Large intestine (tissue), 1 donor: ENCODE data around the gene STUB1. TPM values are rescaled to one million over a fixed set of nuclear protein-coding genes. Genes with fewer than 3 reads are reported as not detected.

Experiments used
- polyA plus RNA-seq: library from polyadenylated mRNA; unstranded; fragments of 120-200 nt; gene quantifications from one replicate; pipeline ENCODE4 v1.2.1, GENCODE V29; 2013

Gene STUB1
- polyA plus RNA-seq, 1 donor, result 65.9 TPM

Other genes starting within 250 kb of the STUB1 start
- gene CAPN15, start 152.7 kb upstream of the STUB1 start, polyA plus RNA-seq, result 45.6 TPM
- gene PRR35, start 120.0 kb upstream of the STUB1 start, polyA plus RNA-seq, result not detected
- 2.0 TPM for gene NHLRC4, start 113.4 kb upstream of the STUB1 start, polyA plus RNA-seq
- gene PIGQ, start 110.4 kb upstream of the STUB1 start, polyA plus RNA-seq, result 23.6 TPM
- gene RAB40C, start 90.3 kb upstream of the STUB1 start, polyA plus RNA-seq, result 27.1 TPM
- gene WFIKKN1, start 49.4 kb upstream of the STUB1 start, polyA plus RNA-seq, result 1.6 TPM
- gene METTL26, start 44.1 kb upstream of the STUB1 start, polyA plus RNA-seq, result 59.1 TPM
- 43.3 TPM for gene MCRIP2, start 38.6 kb upstream of the STUB1 start, polyA plus RNA-seq
- 43.9 TPM for gene WDR90, start 31.0 kb upstream of the STUB1 start, polyA plus RNA-seq
- gene RHOT2, start 12.3 kb upstream of the STUB1 start, polyA plus RNA-seq, result 105 TPM
- gene RHBDL1, start 4.7 kb upstream of the STUB1 start, polyA plus RNA-seq, result 2.6 TPM
- gene JMJD8, start 3.9 kb downstream of the STUB1 start, polyA plus RNA-seq, result 38.9 TPM
- gene WDR24, start 10.0 kb downstream of the STUB1 start, polyA plus RNA-seq, result 10.5 TPM
- 3.8 TPM for gene FBXL16, start 25.4 kb downstream of the STUB1 start, polyA plus RNA-seq
- 18.9 TPM for gene METRN, start 34.7 kb downstream of the STUB1 start, polyA plus RNA-seq
- 23.0 TPM for gene ANTKMT, start 40.7 kb downstream of the STUB1 start, polyA plus RNA-seq
- gene CCDC78, start 46.0 kb downstream of the STUB1 start, polyA plus RNA-seq, result 1.9 TPM
- gene HAGHL, start 46.7 kb downstream of the STUB1 start, polyA plus RNA-seq, result 9.1 TPM
- 31.3 TPM for gene CIAO3, start 60.6 kb downstream of the STUB1 start, polyA plus RNA-seq
- 62.0 TPM for gene MSLN, start 80.3 kb downstream of the STUB1 start, polyA plus RNA-seq
- 18.0 TPM for gene RPUSD1, start 108.0 kb downstream of the STUB1 start, polyA plus RNA-seq
- 19.1 TPM for gene CHTF18, start 108.2 kb downstream of the STUB1 start, polyA plus RNA-seq
- gene GNG13, start 120.3 kb downstream of the STUB1 start, polyA plus RNA-seq, result 0.81 TPM